ENCODE results near the gene WSCD2. TPM values are rescaled to one million over a fixed set of nuclear protein-coding genes. Genes with fewer than 3 reads are reported as not detected.
A peak's percentile ranks its signal among the peaks of the same experiment; 100 is the strongest.

The WSCD2 gene
- total RNA-seq, 1 donor from 2014 or later: 4.2 TPM

GRCh38 chr12:108125073-108125472 lies 4.0 kb upstream of the WSCD2 start:
- H3K36me3 ChIP-seq: no peaks in the 10 kb centered on the region
- TF ChIP-seq CTCF (IDR thresholded peaks at IDR 0.05) (no peak), POLR2A (IDR thresholded peaks at IDR 0.05) (no peak), POLR2AphosphoS5 (IDR thresholded peaks at IDR 0.05; ENCODE audit: insufficient read depth in 1 of 2, low read depth in 1 of 2) (no peak)
- no peaks in the 10 kb centered on the region for H3K9me3 ChIP-seq
- peaks cover 11% of the 10 kb centered on the region for H3K4me1 ChIP-seq
- no peak overlapping the region for H3K27ac ChIP-seq
- H3K4me3 ChIP-seq: no peak overlapping the region
- intact Hi-C loops (cut with DNase I): no loop called here
- no peaks in the 10 kb centered on the region for H3K27me3 ChIP-seq
- DNase-seq (ENCODE audit: extremely low spot score in 2 of 2): no peak

- no peak for DNase-seq (ENCODE audit: extremely low spot score in 2 of 2)
- no peaks in the 10 kb centered on the region for H3K36me3 ChIP-seq
- peaks cover 11% of the 10 kb centered on the region for H3K4me1 ChIP-seq
- no peaks in the 10 kb centered on the region for H3K27me3 ChIP-seq
- H3K4me3 ChIP-seq: no peak overlapping the region
- H3K27ac ChIP-seq: no peak overlapping the region
- intact Hi-C loops (cut with DNase I): no loop called here
- no peaks in the 10 kb centered on the region for H3K9me3 ChIP-seq
- TF ChIP-seq POLR2AphosphoS5 (IDR thresholded peaks at IDR 0.05; ENCODE audit: insufficient read depth in 1 of 2, low read depth in 1 of 2): no peak
- no peak for TF ChIP-seq POLR2A (IDR thresholded peaks at IDR 0.05)
- no peak for TF ChIP-seq CTCF (IDR thresholded peaks at IDR 0.05)
Measured at GRCh38 chr12:108126212-108126611, 2.9 kb upstream of the WSCD2 start.

GRCh38 chr12:108126990-108127501 lies 2.0 kb upstream of the WSCD2 start:
- no peak overlapping the region for H3K4me3 ChIP-seq
- DNase-seq (ENCODE audit: extremely low spot score in 2 of 2): no peak
- intact Hi-C loops (cut with DNase I): no loop called here
- no peak for TF ChIP-seq POLR2A (IDR thresholded peaks at IDR 0.05)
- TF ChIP-seq POLR2AphosphoS5 (IDR thresholded peaks at IDR 0.05; ENCODE audit: insufficient read depth in 1 of 2, low read depth in 1 of 2): peak; percentile 7 to 33
- TF ChIP-seq CTCF (IDR thresholded peaks at IDR 0.05): no peak
- H3K4me1 ChIP-seq: peaks cover 11% of the 10 kb centered on the region
- H3K27ac ChIP-seq: no peak overlapping the region
- H3K9me3 ChIP-seq: no peaks in the 10 kb centered on the region
- no peaks in the 10 kb centered on the region for H3K36me3 ChIP-seq
- no peaks in the 10 kb centered on the region for H3K27me3 ChIP-seq

- H3K4me3 ChIP-seq: no peak overlapping the region
- no peak for DNase-seq (ENCODE audit: extremely low spot score in 2 of 2)
- intact Hi-C loops (cut with DNase I): no loop called here
- H3K9me3 ChIP-seq: no peaks in the 10 kb centered on the region
- TF ChIP-seq CTCF (IDR thresholded peaks at IDR 0.05) (no peak), POLR2A (IDR thresholded peaks at IDR 0.05) (no peak), POLR2AphosphoS5 (IDR thresholded peaks at IDR 0.05; ENCODE audit: insufficient read depth in 1 of 2, low read depth in 1 of 2) (no peak)
- H3K27ac ChIP-seq: no peak overlapping the region
- H3K36me3 ChIP-seq: no peaks in the 10 kb centered on the region
- no peaks in the 10 kb centered on the region for H3K27me3 ChIP-seq
- peaks cover 11% of the 10 kb centered on the region for H3K4me1 ChIP-seq
Measured at GRCh38 chr12:108127654-108128053, 1.4 kb upstream of the WSCD2 start.

- Histone ChIP-seq H3K4me3 (peak overlapping the region in 1 of 2 donors; percentile 55), H3K27me3 (no peaks in the 10 kb centered on the region), H3K4me1 (peaks cover 11% of the 10 kb centered on the region), H3K9me3 (no peaks in the 10 kb centered on the region), H3K27ac (peak overlapping the region; percentile 48), H3K36me3 (no peaks in the 10 kb centered on the region)
- no peak for DNase-seq (ENCODE audit: extremely low spot score in 2 of 2)
- TF ChIP-seq POLR2A (IDR thresholded peaks at IDR 0.05) (no peak), POLR2AphosphoS5 (IDR thresholded peaks at IDR 0.05; ENCODE audit: insufficient read depth in 1 of 2, low read depth in 1 of 2) (no peak), CTCF (IDR thresholded peaks at IDR 0.05) (no peak)
- intact Hi-C loops (cut with DNase I): no loop called here
Measured at GRCh38 chr12:108128221-108129016, 669 bp upstream of the WSCD2 start.

Measured in vagina (tissue), 2 donors.